K562 (cell line): ENCODE measurements around the gene VDAC1. TPM values are rescaled to one million over a fixed set of nuclear protein-coding genes. Genes with fewer than 3 reads are reported as not detected.
A peak's percentile ranks its signal among the peaks of the same experiment; 100 is the strongest.

Source experiments
- CREB1 ChIP-seq, 2 experiments: sonication (generic) in 1 of 2; formaldehyde crosslinking in 1 of 2; IDR thresholded peaks; 2 replicates each; pipeline versions ENCODE4 v1.6.1 to v1.8.0; 2012 to 2022; ENCODE audit warnings: inconsistent platforms in 1 of 2, mild to moderate bottlenecking in 1 of 2, missing genetic modification reagents in 1 of 2, moderate library complexity in 1 of 2
- FOS ChIP-seq: IDR thresholded peaks from 3 replicates; pipeline ENCODE4 v1.6.1; 2011; ENCODE audit not compliant: insufficient read length; ENCODE audit errors: extremely low read depth
- FOXJ2 ChIP-seq: fragments of 200-800 bp; sonication (Bioruptor generic); IDR thresholded peaks from 2 replicates; pipeline ENCODE4 v1.6.1; 2016; ENCODE audit warnings: missing genetic modification characterization, missing compliant biosample characterization
- HDAC1 ChIP-seq, 2 experiments: fragments of 450-650 bp; IDR thresholded peaks; 2 replicates each; pipeline ENCODE4 v1.6.1; 2016 to 2017; ENCODE audit warnings: inconsistent platforms in 1 of 2, mild to moderate bottlenecking in 1 of 2, moderate library complexity in 1 of 2
- ILF3 ChIP-seq: fragments of 450-650 bp; IDR thresholded peaks from 2 replicates; pipeline ENCODE4 v1.6.1; 2018; ENCODE audit warnings: antibody characterized with exemption, mild to moderate bottlenecking, moderate library complexity, borderline replicate concordance
- MAZ ChIP-seq, 2 experiments: fragments of 450-650 bp in 1 of 2; sonication (generic) in 1 of 2; formaldehyde crosslinking; IDR thresholded peaks in 1 of 2; conservative IDR thresholded peaks in 1 of 2; 2 replicates each; pipeline versions ENCODE4 v1.4.0 to v1.5.0; 2020; ENCODE audit warnings: mild to moderate bottlenecking in 1 of 2, missing genetic modification reagents in 1 of 2
- POLR2AphosphoS5 ChIP-seq: IDR thresholded peaks from 2 replicates; pipeline ENCODE4 v1.6.1; 2011; ENCODE audit warnings: mild to moderate bottlenecking, low read depth, low read length, moderate library complexity; ENCODE audit not compliant: control insufficient read depth, insufficient read depth
- PRMT5 ChIP-seq: sonication (generic); formaldehyde crosslinking; IDR thresholded peaks from 2 replicates; pipeline ENCODE4 v1.5.0; 2020; ENCODE audit warnings: missing genetic modification reagents
- ZBTB8A ChIP-seq: fragments of 450-650 bp; IDR thresholded peaks from 2 replicates; pipeline ENCODE4 v1.6.1; 2018; ENCODE audit warnings: mild to moderate bottlenecking, moderate library complexity; ENCODE audit not compliant: partially characterized antibody
- ZMIZ1 ChIP-seq, 2 experiments: fragments of 150-350 bp in 1 of 2; IDR thresholded peaks; 2 replicates each; pipeline ENCODE4 v1.6.1; 2012 to 2016; ENCODE audit warnings: low read depth in 2 of 2, low read length in 2 of 2, mild to moderate bottlenecking in 1 of 2, moderate library complexity in 1 of 2
- ZNF407 ChIP-seq: fragments of 450-650 bp; IDR thresholded peaks from 2 replicates; pipeline ENCODE4 v1.6.1; 2016; ENCODE audit warnings: low read depth
- ZNF41 ChIP-seq: fragments of 250-450 bp; sonication (Bioruptor Pico); conservative IDR thresholded peaks from 2 replicates; pipeline ENCODE4 v1.4.0; 2020; ENCODE audit warnings: mild to moderate bottlenecking
- ZNF707 ChIP-seq: fragments of 250-450 bp; sonication (Bioruptor Pico); conservative IDR thresholded peaks from 2 replicates; pipeline ENCODE4 v1.8.0; 2022; ENCODE audit warnings: inconsistent platforms, mild to moderate bottlenecking, moderate library complexity
- ZNF77 ChIP-seq: fragments of 250-450 bp; sonication (Bioruptor Pico); IDR thresholded peaks from 2 replicates; pipeline ENCODE4 v1.5.0; 2020
- polyA plus RNA-seq, 8 experiments: library from polyadenylated mRNA; depleted of rRNA in 4 of 8; stranded (reverse) in 5 of 8; unstranded in 3 of 8; fragments of >200 nt; fragmentation: Nextera tagmentation in 2 of 8; fragmentation: Illumina TruSeq in 1 of 8; extraction: Ambion mirVana in 2 of 8; extraction: Trizol in 1 of 8; gene quantifications; 2 replicates each; pipeline versions ENCODE4 v1.2.1 to v1.2.3, GENCODE V29; 2011 to 2014; ENCODE audit warnings: inconsistent platforms in 1 of 8, missing spikeins in 1 of 8
- total RNA-seq, 7 experiments: library from RNA; depleted of rRNA in 6 of 7; stranded (reverse); fragments of >200 nt in 6 of 7; fragmentation: Illumina TruSeq in 2 of 7; extraction: Trizol in 2 of 7; gene quantifications; 2 replicates each; pipeline versions ENCODE4 v1.2.1 to v1.2.3, GENCODE V29; 2011 to 2021; ENCODE audit warnings: low replicate concordance in 1 of 7

VDAC1 gene
- total and polyA plus RNA-seq, 9 of the 15 experiments (the other 6 are each of a cell fraction or from before 2014, with no cell fraction given) = 168 to 366 (median 293) TPM

GRCh38 chr5:133932441-133933168 is 72.2 kb downstream of the VDAC1 start (continued):
- TF ChIP-seq ZNF407 (no peak), POLR2AphosphoS5 (peak; percentile 94), ZMIZ1 (IDR thresholded peaks at IDR 0.05; ENCODE audit: low read depth in 2 of 2, low read length in 2 of 2) (peak in 1 of 2 experiments; percentile 94; a peak in 2 of 4 replicates), ZNF77 (no peak), ZNF707 (CRISPR knock-in tag) (no peak), ZBTB8A (no peak), ZNF41 (CRISPR knock-in tag) (0 out of 2 replicates have a peak, but pooled peaks have one; percentile 14), ILF3 (no peak), PRMT5 (CRISPR knock-in tag) (no peak), MAZ (CRISPR knock-in tag; conservative IDR thresholded peaks at IDR 0.05 in 1 of 2, IDR thresholded peaks at IDR 0.05 in 1 of 2) (peak; percentile 66 to 84), FOXJ2 (tag) (no peak; the same call in 1 of the 2 replicates), FOS (no peak), HDAC1 (IDR thresholded peaks at IDR 0.05) (no peak), CREB1 (IDR thresholded peaks at IDR 0.05) (peak; percentile 43; the same call in 1 of the 2 replicates), CREB1 (CRISPR knock-in tag; IDR thresholded peaks at IDR 0.05) (no peak)
